C4-2B (cell line): ENCODE data around the gene EIF5B.
"Not testable (repeated sequence)": the region's sequence is repeated elsewhere in the genome, so short reads cannot be mapped to it uniquely, and the experiment has no call there.

Experiments
- CTCF ChIP-seq: fragments of 450-650 bp; conservative IDR thresholded peaks from 2 replicates; pipeline ENCODE4 v1.5.1; 2017; ENCODE audit warnings: mild to moderate bottlenecking
- ZFX ChIP-seq: fragments of 450-650 bp; IDR thresholded peaks from 2 replicates; pipeline ENCODE4 v1.6.1; 2017

GRCh38 chr2:99354825-99355224 lies 17.6 kb downstream of the EIF5B start:
- not testable (repeated sequence) for TF ChIP-seq CTCF, ZFX
